Colonic mucosa (tissue), 4 donors: ENCODE measurements around the gene RCOR1. TPM values are rescaled to one million over a fixed set of nuclear protein-coding genes. Genes with fewer than 3 reads are reported as not detected.

Source experiments
- DNase-seq: peaks from one replicate; pipeline ENCODE4 v3.0.0-alpha.2; 2020
- H3K27ac ChIP-seq: fragments of 200-600 bp; one replicate; pipeline ENCODE4 v1.8.0; 2021
- H3K27me3 ChIP-seq: fragments of 200-600 bp; one replicate; pipeline ENCODE4 v1.8.0; 2021
- H3K36me3 ChIP-seq: fragments of 200-600 bp; one replicate; pipeline ENCODE4 v1.8.0; 2021
- H3K4me1 ChIP-seq: fragments of 200-600 bp; one replicate; pipeline ENCODE4 v1.8.0; 2021; ENCODE audit warnings: mild to moderate bottlenecking
- H3K4me3 ChIP-seq: fragments of 200-600 bp; one replicate; pipeline ENCODE4 v1.8.0; 2021
- H3K9ac ChIP-seq, 2 donors: one replicate each; pipeline ENCODE4 v1.7.0; 2013; ENCODE audit warnings: control low read depth in 2 of 2, low read depth in 2 of 2, low read length in 2 of 2
- H3K9me3 ChIP-seq: fragments of 200-600 bp; one replicate; pipeline ENCODE4 v1.8.0; 2021
- intact Hi-C: fragments of 100-400 bp; cut with DNase I; formaldehyde crosslinking; loops from one replicate; pipeline ENCODE4 v1.14.1; 2022
- total RNA-seq, 2 donors: library from RNA; stranded (reverse); fragmentation: NEBNext Ultra II Directional in 1 of 2; extraction: Animal tissue kit (Norgen Biotek cat#: 25700) in 1 of 2; gene quantifications; one replicate each; pipeline ENCODE4 v1.2.1, GENCODE V29; 2021
- TF ChIP-seq, protein P1 (sequence below): fragments of 200-600 bp; IDR thresholded peaks from one replicate; pipeline ENCODE4 v1.8.0; 2022; ENCODE audit warnings: antibody characterized with exemption, mild to moderate bottlenecking
- donor health status: healthy.
- donor health status: DM: no; HTN: no; CAD: no.
- donor health status: DM: no; HTN: no; CAD: no.

RCOR1 gene
- total RNA-seq, 2 donors from 2014 or later: 30.0 to 43.2 TPM

DNA sequence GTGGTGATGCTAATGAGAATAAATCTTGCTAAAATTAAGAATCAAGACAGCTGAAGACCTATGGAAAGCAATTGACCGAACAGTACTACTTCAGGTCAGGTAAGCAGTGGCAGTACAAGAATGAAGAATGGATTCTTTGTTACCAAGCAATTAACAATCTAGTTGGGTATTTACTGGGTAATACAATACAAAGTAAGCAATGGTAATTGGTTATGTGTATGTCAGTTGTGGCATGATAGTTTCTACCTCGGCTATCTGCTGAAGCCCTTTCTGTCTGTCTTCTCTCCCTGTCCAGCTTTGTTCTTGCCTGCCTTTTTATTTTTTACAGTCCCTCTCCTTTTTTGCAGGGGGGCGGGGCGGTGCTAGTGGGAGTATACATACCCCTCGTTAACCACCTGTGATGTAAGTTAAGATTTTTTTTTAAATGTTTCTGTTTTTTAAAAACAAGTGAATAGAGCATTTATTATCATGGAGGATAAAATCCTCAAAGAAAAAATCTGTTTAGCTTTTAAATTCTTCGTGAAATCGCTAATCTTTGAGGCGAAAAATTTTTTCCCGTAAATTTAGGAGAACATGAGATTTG is 75.9 kb downstream of the RCOR1 start:
- Histone ChIP-seq H3K27ac (no peak overlapping the region), H3K4me1 (no peaks in the 10 kb centered on the region), H3K27me3 (no peaks in the 10 kb centered on the region), H3K9ac (no peak overlapping the region), H3K36me3 (no peaks in the 10 kb centered on the region), H3K9me3 (no peaks in the 10 kb centered on the region), H3K4me3 (no peak overlapping the region)
- intact Hi-C loops: no loop called here
- no peak for DNase-seq
- TF ChIP-seq, protein P1, sequence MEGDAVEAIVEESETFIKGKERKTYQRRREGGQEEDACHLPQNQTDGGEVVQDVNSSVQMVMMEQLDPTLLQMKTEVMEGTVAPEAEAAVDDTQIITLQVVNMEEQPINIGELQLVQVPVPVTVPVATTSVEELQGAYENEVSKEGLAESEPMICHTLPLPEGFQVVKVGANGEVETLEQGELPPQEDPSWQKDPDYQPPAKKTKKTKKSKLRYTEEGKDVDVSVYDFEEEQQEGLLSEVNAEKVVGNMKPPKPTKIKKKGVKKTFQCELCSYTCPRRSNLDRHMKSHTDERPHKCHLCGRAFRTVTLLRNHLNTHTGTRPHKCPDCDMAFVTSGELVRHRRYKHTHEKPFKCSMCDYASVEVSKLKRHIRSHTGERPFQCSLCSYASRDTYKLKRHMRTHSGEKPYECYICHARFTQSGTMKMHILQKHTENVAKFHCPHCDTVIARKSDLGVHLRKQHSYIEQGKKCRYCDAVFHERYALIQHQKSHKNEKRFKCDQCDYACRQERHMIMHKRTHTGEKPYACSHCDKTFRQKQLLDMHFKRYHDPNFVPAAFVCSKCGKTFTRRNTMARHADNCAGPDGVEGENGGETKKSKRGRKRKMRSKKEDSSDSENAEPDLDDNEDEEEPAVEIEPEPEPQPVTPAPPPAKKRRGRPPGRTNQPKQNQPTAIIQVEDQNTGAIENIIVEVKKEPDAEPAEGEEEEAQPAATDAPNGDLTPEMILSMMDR: no peak

DNA sequence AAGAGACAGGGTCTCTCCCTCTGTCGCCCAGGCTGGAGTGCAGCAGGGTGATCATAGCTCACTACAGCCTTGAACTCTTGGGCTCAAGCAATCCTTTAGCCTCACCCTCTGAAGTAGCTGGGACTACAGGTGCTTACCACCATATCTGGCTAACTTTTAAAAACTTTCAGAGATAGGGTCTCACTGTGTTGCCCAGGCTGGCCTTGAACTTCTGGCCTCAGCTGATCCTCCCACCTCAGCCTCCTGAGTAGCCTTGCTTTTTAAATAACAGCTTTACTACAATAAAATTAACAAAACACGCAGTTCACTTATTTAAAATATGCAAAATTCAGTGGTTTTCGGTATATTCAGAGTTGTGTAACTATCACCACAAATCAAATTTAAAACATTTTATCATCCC is 79.0 kb downstream of the RCOR1 start:
- DNase-seq: no peak
- Histone ChIP-seq H3K27ac (no peak overlapping the region), H3K9ac (no peak overlapping the region), H3K4me1 (no peaks in the 10 kb centered on the region), H3K4me3 (no peak overlapping the region), H3K27me3 (no peaks in the 10 kb centered on the region), H3K9me3 (no peaks in the 10 kb centered on the region), H3K36me3 (no peaks in the 10 kb centered on the region)
- TF ChIP-seq, protein P1: no peak
- intact Hi-C loops: no loop called here

DNA sequence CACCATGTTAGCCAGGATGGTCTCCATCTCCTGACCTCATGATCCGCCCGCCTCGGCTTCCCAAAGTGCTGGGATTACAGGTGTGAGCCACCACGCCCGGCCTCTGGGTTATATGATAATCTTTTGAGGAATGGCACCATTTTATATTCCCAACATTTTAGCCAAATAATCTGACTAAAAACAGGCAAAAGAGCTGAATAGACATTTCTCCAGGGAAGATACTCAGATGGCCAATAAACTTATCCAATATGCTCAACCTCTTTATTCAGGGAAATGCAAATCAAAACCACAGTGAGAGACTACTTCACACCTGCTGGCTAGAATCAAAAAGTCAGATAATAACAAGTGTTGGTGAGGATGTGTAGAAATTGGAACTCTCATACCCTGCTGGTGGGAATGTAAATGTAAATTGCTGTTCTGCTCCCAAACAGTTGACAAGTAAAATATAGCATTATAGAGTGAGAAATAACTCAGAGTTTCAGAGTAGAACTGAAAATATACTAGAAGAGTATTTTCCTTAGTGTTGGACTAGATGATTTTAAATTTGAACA is 80.0 kb downstream of the RCOR1 start:
- Histone ChIP-seq H3K9me3 (no peaks in the 10 kb centered on the region), H3K27ac (no peak overlapping the region), H3K4me3 (no peak overlapping the region), H3K9ac (no peak overlapping the region), H3K27me3 (no peaks in the 10 kb centered on the region), H3K36me3 (no peaks in the 10 kb centered on the region), H3K4me1 (no peaks in the 10 kb centered on the region)
- TF ChIP-seq, protein P1: no peak
- DNase-seq: no peak
- intact Hi-C loops: no loop called here

DNA sequence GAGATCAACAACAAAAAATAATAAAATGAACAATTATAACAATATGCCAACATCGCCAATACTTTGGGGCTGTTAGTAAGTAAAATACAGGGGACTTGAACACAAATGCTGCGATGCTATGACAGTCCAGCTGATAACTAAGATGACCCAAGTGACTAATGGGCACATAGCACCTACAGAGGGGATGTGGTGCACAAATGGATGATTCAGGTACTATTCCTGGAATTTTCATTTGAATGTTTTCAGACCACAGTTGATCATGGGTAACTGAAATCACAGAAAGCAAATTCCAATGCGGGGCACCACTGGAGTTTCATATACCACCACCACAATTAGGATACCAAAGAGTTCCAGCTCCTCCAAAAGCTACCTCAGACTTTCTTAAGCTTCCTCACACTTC is 82.9 kb downstream of the RCOR1 start:
- H3K9me3 ChIP-seq: no peaks in the 10 kb centered on the region
- TF ChIP-seq, protein P1: no peak

DNA sequence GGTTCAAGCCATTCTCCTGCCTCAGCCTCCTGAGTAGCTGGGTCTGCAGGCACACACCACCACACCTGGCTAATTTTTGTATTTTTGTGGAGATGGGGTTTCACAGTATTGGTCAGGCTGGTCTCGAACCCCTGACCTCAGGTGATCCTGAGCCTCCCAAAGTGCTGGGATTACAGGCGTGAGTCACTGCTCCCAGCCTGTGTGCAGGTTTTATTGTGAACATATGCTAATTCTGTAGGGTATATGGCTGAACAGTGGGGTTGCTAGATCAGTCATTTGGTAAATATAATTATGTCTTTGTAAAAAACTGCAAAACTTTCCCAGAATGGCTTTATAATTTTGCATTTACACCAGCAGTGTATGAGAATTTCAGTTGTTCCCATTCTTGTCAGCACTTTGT is 85.9 kb downstream of the RCOR1 start:
- DNase-seq: no peak
- no peak overlapping the region for H3K9ac ChIP-seq
- peaks cover 4% of the 10 kb centered on the region for H3K4me1 ChIP-seq
- no peaks in the 10 kb centered on the region for H3K27me3 ChIP-seq
- intact Hi-C loops: no loop called here
- H3K27ac ChIP-seq: no peak overlapping the region
- H3K9me3 ChIP-seq: no peaks in the 10 kb centered on the region
- TF ChIP-seq, protein P1: no peak
- no peaks in the 10 kb centered on the region for H3K36me3 ChIP-seq
- H3K4me3 ChIP-seq: no peak overlapping the region

More for the DNA sequence above, 82.9 kb downstream of the RCOR1 start:
- intact Hi-C loops: no loop called here
- H3K27me3 ChIP-seq: no peaks in the 10 kb centered on the region
- H3K36me3 ChIP-seq: no peaks in the 10 kb centered on the region
- H3K9ac ChIP-seq: no peak overlapping the region
- H3K27ac ChIP-seq: no peak overlapping the region
- DNase-seq: no peak
- H3K4me1 ChIP-seq: no peaks in the 10 kb centered on the region
- H3K4me3 ChIP-seq: no peak overlapping the region
